K562 (cell line): ENCODE data around the gene GSTM1. TPM values are rescaled to one million over a fixed set of nuclear protein-coding genes. Genes with fewer than 3 reads are reported as not detected.

Experiments used
- ATAC-seq: fragments of 200-7000 bp; cut with Tn5 transposase; 3 replicates; pipeline ENCODE4 v1.9.1; 2020; ENCODE audit warnings: moderate library complexity
- BruUV-seq: library from RNA; stranded (reverse); fragments of 400-500 nt; replicated peaks from 2 replicates; lab custom pipeline; 2021; lab: Mats Ljungman, UMichigan
- CTCF ChIA-PET: fragments of 300-600 bp; formaldehyde crosslinking; extraction: SDS; loops from one replicate; lab custom pipeline; 2021; ENCODE audit warnings: low intra/inter-chr PET ratio; lab: Yijun Ruan, JAX
- POLR2A ChIA-PET: fragments of 300-600, 350-650 bp; sonication (Branson Sonifier 250); formaldehyde crosslinking; extraction: SDS; loops from one replicate; lab custom pipeline; 2021; ENCODE audit warnings: antibody characterized with exemption, inconsistent platforms; lab: Yijun Ruan, JAX
- DNase-seq, 4 experiments: peaks; one replicate each; pipeline versions ENCODE4 v3.0.0 to v3.0.0-alpha.2; 2011 to 2018; ENCODE audit warnings: low spot score in 3 of 4, mixed read lengths in 3 of 4; ENCODE audit errors: extremely low read depth in 1 of 4
- FAIRE-seq: peaks from 2 replicates; lab custom pipeline; 2011; peaks lifted over from hg19 to GRCh38; lab: Jason Lieb, UNC
- H2AFZ ChIP-seq: 2 replicates; pipeline ENCODE4 v1.6.0; 2011; ENCODE audit warnings: low read depth, low read length, control low read depth, inconsistent platforms
- H3K27ac ChIP-seq: fragments of 200-600 bp; 3 replicates; pipeline ENCODE4 v1.8.0; 2011; ENCODE audit warnings: low read depth, mild to moderate bottlenecking, control low read depth, inconsistent platforms, low read length, moderate library complexity, mixed read lengths; ENCODE audit errors: extremely low read depth
- H3K27me3 ChIP-seq, 2 experiments: fragments of 300-600 bp in 1 of 2; 2 replicates in 1 of 2; 3 replicates in 1 of 2; pipeline versions ENCODE4 v1.6.0 to v1.8.0; 2011; ENCODE audit warnings: inconsistent platforms in 2 of 2, low read length in 2 of 2, mild to moderate bottlenecking in 1 of 2, mixed read lengths in 1 of 2, moderate library complexity in 1 of 2; ENCODE audit not compliant: control insufficient read depth in 2 of 2, insufficient read depth in 2 of 2
- H3K36me3 ChIP-seq: fragments of 300-600 bp; 3 replicates; pipeline ENCODE4 v1.8.0; 2011; ENCODE audit warnings: mild to moderate bottlenecking, low read length, inconsistent platforms; ENCODE audit not compliant: control insufficient read depth, insufficient read depth
- H3K4me1 ChIP-seq, 2 experiments: fragments of 200-600 bp in 1 of 2; replicated peaks in 1 of 2; 2 replicates in 1 of 2; 3 replicates in 1 of 2; pipeline versions ENCODE4 v1.5.1 to v1.8.0; 2011; ENCODE audit warnings: inconsistent platforms in 2 of 2, low read length in 2 of 2, mild to moderate bottlenecking in 1 of 2, mixed read lengths in 1 of 2, moderate library complexity in 1 of 2; ENCODE audit not compliant: control insufficient read depth in 2 of 2, insufficient read depth in 2 of 2
- H3K4me2 ChIP-seq: 2 replicates; pipeline ENCODE4 v1.6.1; 2011; ENCODE audit warnings: low read length, control low read depth, inconsistent platforms, mixed read lengths; ENCODE audit not compliant: insufficient read depth
- H3K4me3 ChIP-seq: fragments of 200-600 bp; sonication (generic), shearing (Covaris generic); 2 replicates; pipeline ENCODE4 v1.5.1; 2016; ENCODE audit warnings: control low read depth, inconsistent platforms
- H3K79me2 ChIP-seq: fragments of 200-600 bp; 3 replicates; pipeline ENCODE4 v1.8.0; 2011; ENCODE audit warnings: low read length, inconsistent platforms; ENCODE audit not compliant: control insufficient read depth, insufficient read depth
- H3K9ac ChIP-seq, 2 experiments: 2 replicates each; pipeline versions ENCODE4 v1.6.0 to v1.6.1; 2011; ENCODE audit warnings: low read depth in 2 of 2, low read length in 2 of 2, control low read depth in 1 of 2, inconsistent platforms in 1 of 2, mild to moderate bottlenecking in 1 of 2, mixed read lengths in 1 of 2; ENCODE audit not compliant: insufficient read depth in 1 of 2
- H3K9me1 ChIP-seq: one replicate; pipeline ENCODE4 v1.6.0; 2011; ENCODE audit warnings: inconsistent platforms, mild to moderate bottlenecking, low read length, moderate library complexity; ENCODE audit not compliant: control insufficient read depth, insufficient read depth
- H3K9me3 ChIP-seq: replicated peaks from 2 replicates; pipeline ENCODE4 v1.5.1; 2011; ENCODE audit warnings: low read depth, low read length, inconsistent platforms; ENCODE audit not compliant: control insufficient read depth, insufficient read depth
- H4K20me1 ChIP-seq: replicated peaks from 2 replicates; pipeline ENCODE4 v1.6.1; 2011; ENCODE audit warnings: low read length, inconsistent platforms, mixed read lengths; ENCODE audit not compliant: control insufficient read depth, insufficient read depth
- ATF1 ChIP-seq, 2 experiments: fragments of 450-650 bp in 1 of 2; IDR thresholded peaks; 2 replicates each; pipeline ENCODE4 v1.6.1; 2016; ENCODE audit warnings: missing compliant biosample characterization in 1 of 2, missing genetic modification characterization in 1 of 2
- CBFA2T3 ChIP-seq: fragments of 450-650 bp; IDR thresholded peaks from 2 replicates; pipeline ENCODE4 v1.6.1; 2017
- CBX5 ChIP-seq: IDR thresholded peaks from 2 replicates; pipeline ENCODE4 v1.6.1; 2014; ENCODE audit warnings: low read depth, borderline replicate concordance
- CXXC5 ChIP-seq: fragments of 250-450 bp; sonication (Bioruptor Pico); IDR thresholded peaks from 2 replicates; pipeline ENCODE4 v1.8.0; 2022; ENCODE audit warnings: inconsistent platforms, mild to moderate bottlenecking, moderate library complexity
- ESRRB ChIP-seq: fragments of 250-450 bp; sonication (Bioruptor Pico); IDR thresholded peaks from 2 replicates; pipeline ENCODE4 v1.5.0; 2020; ENCODE audit warnings: mild to moderate bottlenecking, moderate library complexity, borderline replicate concordance
- HSF4 ChIP-seq: fragments of 250-450 bp; sonication (Bioruptor Pico); IDR thresholded peaks from 2 replicates; pipeline ENCODE4 v2.1.2; 2022; ENCODE audit warnings: mild to moderate bottlenecking, moderate library complexity, borderline replicate concordance
- KLF16 ChIP-seq: IDR thresholded peaks from 2 replicates; pipeline ENCODE4 v1.6.1; 2016; ENCODE audit warnings: antibody characterized with exemption
- PCBP1 ChIP-seq: fragments of 200-400 bp; formaldehyde crosslinking; IDR thresholded peaks from 2 replicates; pipeline ENCODE4 v1.6.1; 2018; ENCODE audit warnings: mild to moderate bottlenecking, low read depth, low read length; ENCODE audit not compliant: poor library complexity, severe bottlenecking
- PCBP2 ChIP-seq: fragments of 200-400 bp; formaldehyde crosslinking; IDR thresholded peaks from 2 replicates; pipeline ENCODE4 v1.6.1; 2018; ENCODE audit warnings: low read length, low read depth, mild to moderate bottlenecking, moderate library complexity; ENCODE audit not compliant: poor library complexity, severe bottlenecking
- WGBS: fragments of 100-300 bp; shearing (Covaris generic); methylation state at CpG from one replicate; pipeline ENCODE4 v1.1.6; 2016; ENCODE audit warnings: low coverage, mixed read lengths; ENCODE audit not compliant: insufficient coverage; ENCODE audit errors: missing lambda C conversion rate; 5-methylcytosine and 5-hydroxymethylcytosine counted together
- in situ Hi-C: fragments of 300-500 bp; cut with MboI; formaldehyde crosslinking; loops from 4 replicates; pipeline ENCODE4 v1.15.0; 2018; ENCODE audit warnings: inconsistent platforms, mixed read lengths
- intact Hi-C: fragments of 100-400 bp; cut with micrococcal nuclease; formaldehyde crosslinking; loops from 2 replicates; pipeline ENCODE4 v1.14.2; 2022
- polyA plus RNA-seq, 8 experiments: library from polyadenylated mRNA; depleted of rRNA in 4 of 8; stranded (reverse) in 5 of 8; unstranded in 3 of 8; fragments of >200 nt; fragmentation: Nextera tagmentation in 2 of 8; fragmentation: Illumina TruSeq in 1 of 8; extraction: Ambion mirVana in 2 of 8; extraction: Trizol in 1 of 8; gene quantifications; 2 replicates each; pipeline versions ENCODE4 v1.2.1 to v1.2.3, GENCODE V29; 2011 to 2014; ENCODE audit warnings: inconsistent platforms in 1 of 8, missing spikeins in 1 of 8
- total RNA-seq, 7 experiments: library from RNA; depleted of rRNA in 6 of 7; stranded (reverse); fragments of >200 nt in 6 of 7; fragmentation: Illumina TruSeq in 2 of 7; extraction: Trizol in 2 of 7; gene quantifications; 2 replicates each; pipeline versions ENCODE4 v1.2.1 to v1.2.3, GENCODE V29; 2011 to 2021; ENCODE audit warnings: low replicate concordance in 1 of 7
- TF ChIP-seq, protein P1 (sequence below): fragments of 250-450 bp; sonication (Bioruptor Pico); IDR thresholded peaks from 2 replicates; pipeline ENCODE4 v1.6.1; 2021; ENCODE audit warnings: mild to moderate bottlenecking
- TF ChIP-seq, protein P2 (sequence below), 3 experiments: IDR thresholded peaks in 2 of 3; conservative IDR thresholded peaks in 1 of 3; 2 replicates each; pipeline ENCODE4 v1.5.1; 2011 to 2012; ENCODE audit warnings: low read length in 3 of 3, mild to moderate bottlenecking in 3 of 3, control low read depth in 2 of 3, improper control_type of control experiment in 1 of 3, inconsistent platforms in 1 of 3, low read depth in 1 of 3, mixed read lengths in 1 of 3, moderate library complexity in 1 of 3; ENCODE audit not compliant: insufficient read depth in 2 of 3
- TF ChIP-seq, protein P3 (sequence below): sonication (generic); formaldehyde crosslinking; IDR thresholded peaks from 2 replicates; pipeline ENCODE4 v1.8.0; 2022; ENCODE audit warnings: missing genetic modification reagents, mild to moderate bottlenecking, moderate library complexity, borderline replicate concordance

GSTM1 gene
- total and polyA plus RNA-seq, 9 of the 15 experiments (the other 6 are each of a cell fraction or from before 2014, with no cell fraction given), result not detected

DNA sequence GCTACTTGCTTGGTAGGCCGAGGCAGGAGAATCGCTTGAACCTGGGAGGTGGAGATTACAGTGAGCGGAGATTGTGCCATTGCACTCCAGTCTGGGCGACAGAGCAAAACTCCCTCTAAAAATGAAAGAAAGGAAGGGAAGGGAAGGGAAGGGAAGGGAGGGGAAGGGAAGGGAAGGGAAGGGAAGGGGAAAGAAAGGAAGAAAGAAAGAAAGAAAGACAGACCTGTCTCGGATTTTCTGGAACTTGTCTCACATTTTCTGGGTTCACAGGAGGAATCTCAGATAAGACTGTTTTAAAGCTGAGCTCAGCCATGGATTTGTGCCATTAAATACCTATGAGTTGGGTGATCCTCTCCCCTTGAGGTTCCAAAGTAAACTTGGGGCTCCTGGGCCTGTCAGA is 37.3 kb downstream of the GSTM1 start:
- Histone ChIP-seq H3K36me3 (no peaks in the 10 kb centered on the region), H3K4me3 (no peak overlapping the region), H3K27me3 (no peaks in the 10 kb centered on the region), H2AFZ (no peak overlapping the region), H4K20me1 (no peaks in the 10 kb centered on the region), H3K9me3 (peaks cover 11% of the 10 kb centered on the region), H3K9me1 (no peaks in the 10 kb centered on the region), H3K4me2 (peak overlapping the region; percentile 48; the same call in 1 of the 2 replicates), H3K4me1 (peaks cover 0 to 16% of the 10 kb centered on the region in 2 experiments; a peak in 3 of 5 replicates), H3K27ac (0 out of 3 replicates have a peak overlapping the region, but pooled peaks have one; percentile 15), H3K9ac (no peak overlapping the region), H3K79me2 (no peaks in the 10 kb centered on the region)
- no peak for ATAC-seq
- POLR2A ChIA-PET, result interaction anchor here (1.1 to 1.3 kb wide), 3 partner anchors 9 to 193 kb away, joined by 3 to 4 read pairs (median 3); no protein-coding TSS in a partner anchor
- TF ChIP-seq PCBP1 (peak; percentile 94), PCBP2 (peak; percentile 90), KLF16 (no peak)
- 82% methylated on average over 4 of the region's 5 CpGs for WGBS
- no peak for FAIRE-seq
- in situ Hi-C loops (no loop called here), intact Hi-C loops (no loop called here)
- CTCF ChIA-PET, result no interaction called here
- BruUV-seq, result no TSS peak
- no peak for DNase-seq

DNA sequence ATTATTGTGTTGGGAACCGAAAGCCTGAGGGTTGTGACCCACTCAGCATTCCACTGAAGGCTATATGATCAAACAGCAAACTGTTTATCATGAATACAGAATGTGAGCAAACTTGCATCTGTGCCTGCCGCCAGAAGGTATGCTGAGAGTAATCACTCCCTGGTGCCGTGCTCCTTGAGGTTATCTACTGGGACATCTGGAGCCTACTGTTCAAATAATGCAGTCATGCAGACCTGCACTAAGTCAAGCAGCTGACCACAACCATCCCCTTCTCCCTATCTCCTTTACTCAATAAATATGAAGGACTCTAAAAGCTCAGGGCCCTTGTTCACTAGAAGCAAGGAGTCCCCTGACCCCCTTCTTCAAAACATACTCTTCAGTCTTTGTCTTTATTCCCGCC is 37.9 kb downstream of the GSTM1 start:
- Histone ChIP-seq H3K9me1 (no peaks in the 10 kb centered on the region), H2AFZ (0 out of 2 replicates have a peak overlapping the region, but pooled peaks have one; percentile 22), H3K27ac (peak overlapping the region; percentile 15; the same call in 1 of the 3 replicates), H3K27me3 (peaks cover 0 to under 1% of the 10 kb centered on the region in 2 experiments; a peak in 1 of 5 replicates), H3K9me3 (peaks cover 11% of the 10 kb centered on the region), H4K20me1 (no peaks in the 10 kb centered on the region), H3K4me2 (peak overlapping the region; percentile 48; the same call in 1 of the 2 replicates), H3K79me2 (no peaks in the 10 kb centered on the region), H3K36me3 (no peaks in the 10 kb centered on the region), H3K9ac (no peak overlapping the region), H3K4me1 (peaks cover 0 to 16% of the 10 kb centered on the region in 2 experiments; a peak in 3 of 5 replicates), H3K4me3 (no peak overlapping the region)
- intact Hi-C loops, result no loop called here
- in situ Hi-C loops, result no loop called here
- FAIRE-seq (peak; percentile 80), ATAC-seq (peak; percentile 80), DNase-seq (peak; percentile 56 to 86 (median 64))
- CTCF ChIA-PET, result no interaction called here
- 4% methylated on average over 4 of the region's 4 CpGs for WGBS
- no TSS peak for BruUV-seq
- POLR2A ChIA-PET, result interaction anchor here (1.1 to 1.3 kb wide), 3 partner anchors 8 to 193 kb away, joined by 3 to 4 read pairs (median 3); no protein-coding TSS in a partner anchor
- TF ChIP-seq HSF4, result no peak
- peak; percentile 96 for TF ChIP-seq CBFA2T3
- TF ChIP-seq, protein P1, sequence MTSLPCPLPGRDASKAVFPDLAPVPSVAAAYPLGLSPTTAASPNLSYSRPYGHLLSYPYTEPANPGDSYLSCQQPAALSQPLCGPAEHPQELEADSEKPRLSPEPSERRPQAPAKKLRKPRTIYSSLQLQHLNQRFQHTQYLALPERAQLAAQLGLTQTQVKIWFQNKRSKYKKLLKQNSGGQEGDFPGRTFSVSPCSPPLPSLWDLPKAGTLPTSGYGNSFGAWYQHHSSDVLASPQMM (CRISPR knock-in tag), result no peak
- no peak for TF ChIP-seq ATF1 (CRISPR knock-in tag; IDR thresholded peaks at IDR 0.05)
- TF ChIP-seq ATF1 (tag; IDR thresholded peaks at IDR 0.05), result no peak
- 0 out of 2 replicates have a peak, but pooled peaks have one; percentile 23 for TF ChIP-seq CBX5
- TF ChIP-seq, protein P2, sequence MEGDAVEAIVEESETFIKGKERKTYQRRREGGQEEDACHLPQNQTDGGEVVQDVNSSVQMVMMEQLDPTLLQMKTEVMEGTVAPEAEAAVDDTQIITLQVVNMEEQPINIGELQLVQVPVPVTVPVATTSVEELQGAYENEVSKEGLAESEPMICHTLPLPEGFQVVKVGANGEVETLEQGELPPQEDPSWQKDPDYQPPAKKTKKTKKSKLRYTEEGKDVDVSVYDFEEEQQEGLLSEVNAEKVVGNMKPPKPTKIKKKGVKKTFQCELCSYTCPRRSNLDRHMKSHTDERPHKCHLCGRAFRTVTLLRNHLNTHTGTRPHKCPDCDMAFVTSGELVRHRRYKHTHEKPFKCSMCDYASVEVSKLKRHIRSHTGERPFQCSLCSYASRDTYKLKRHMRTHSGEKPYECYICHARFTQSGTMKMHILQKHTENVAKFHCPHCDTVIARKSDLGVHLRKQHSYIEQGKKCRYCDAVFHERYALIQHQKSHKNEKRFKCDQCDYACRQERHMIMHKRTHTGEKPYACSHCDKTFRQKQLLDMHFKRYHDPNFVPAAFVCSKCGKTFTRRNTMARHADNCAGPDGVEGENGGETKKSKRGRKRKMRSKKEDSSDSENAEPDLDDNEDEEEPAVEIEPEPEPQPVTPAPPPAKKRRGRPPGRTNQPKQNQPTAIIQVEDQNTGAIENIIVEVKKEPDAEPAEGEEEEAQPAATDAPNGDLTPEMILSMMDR (IDR thresholded peaks at IDR 0.05 in 2 of 3, conservative IDR thresholded peaks at IDR 0.05 in 1 of 3; ENCODE audit: insufficient read depth in 2 of 3, low read depth in 1 of 3, low read length in 3 of 3), result no peak
- TF ChIP-seq ESRRB (CRISPR knock-in tag), result no peak
- TF ChIP-seq, protein P3, sequence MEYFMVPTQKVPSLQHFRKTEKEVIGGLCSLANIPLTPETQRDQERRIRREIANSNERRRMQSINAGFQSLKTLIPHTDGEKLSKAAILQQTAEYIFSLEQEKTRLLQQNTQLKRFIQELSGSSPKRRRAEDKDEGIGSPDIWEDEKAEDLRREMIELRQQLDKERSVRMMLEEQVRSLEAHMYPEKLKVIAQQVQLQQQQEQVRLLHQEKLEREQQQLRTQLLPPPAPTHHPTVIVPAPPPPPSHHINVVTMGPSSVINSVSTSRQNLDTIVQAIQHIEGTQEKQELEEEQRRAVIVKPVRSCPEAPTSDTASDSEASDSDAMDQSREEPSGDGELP (CRISPR knock-in tag), result peak; percentile 45
- TF ChIP-seq CXXC5 (CRISPR knock-in tag), result peak; percentile 71
